K562 (cell line): ENCODE results near the gene LASP1NB.

ENCODE experiments used
- CEBPG ChIP-seq, 3 experiments: fragments of 200-800 bp in 1 of 3; sonication (Bioruptor generic) in 1 of 3; sonication (generic) in 1 of 3; formaldehyde crosslinking in 1 of 3; IDR thresholded peaks in 2 of 3; conservative IDR thresholded peaks in 1 of 3; 2 replicates each; pipeline versions ENCODE4 v1.6.1 to v1.8.0; 2016 to 2022; ENCODE audit warnings: missing compliant biosample characterization in 2 of 3, missing genetic modification characterization in 2 of 3, mild to moderate bottlenecking in 1 of 3, missing genetic modification reagents in 1 of 3
- CHD1 ChIP-seq: fragments of 200-600 bp; sonication (generic); IDR thresholded peaks from one replicate; pipeline ENCODE4 v1.6.1; 2012; ENCODE audit warnings: mild to moderate bottlenecking, moderate library complexity, low read length, inconsistent platforms
- ELF4 ChIP-seq: fragments of 450-650 bp; formaldehyde crosslinking; IDR thresholded peaks from 2 replicates; pipeline ENCODE4 v1.4.0; 2022; ENCODE audit warnings: missing genetic modification characterization
- FOXM1 ChIP-seq, 2 experiments: fragments of 450-650 bp in 1 of 2; sonication (generic) in 1 of 2; formaldehyde crosslinking in 1 of 2; IDR thresholded peaks; 2 replicates each; pipeline versions ENCODE4 v1.6.1 to v1.9.0; 2017 to 2022; ENCODE audit warnings: low read depth in 2 of 2, mild to moderate bottlenecking in 2 of 2, missing genetic modification reagents in 1 of 2, moderate library complexity in 1 of 2
- NR4A1 ChIP-seq, 2 experiments: fragments of 250-450 bp in 1 of 2; fragments of 450-650 bp in 1 of 2; sonication (Bioruptor Pico) in 1 of 2; IDR thresholded peaks; 2 replicates each; pipeline versions ENCODE4 v1.4.0 to v1.6.1; 2016 to 2020; ENCODE audit warnings: mild to moderate bottlenecking in 2 of 2, missing compliant biosample characterization in 1 of 2, missing genetic modification characterization in 1 of 2, moderate library complexity in 1 of 2
- RUNX1 ChIP-seq: sonication (generic); IDR thresholded peaks from 2 replicates; pipeline ENCODE4 v1.6.1; 2016; ENCODE audit warnings: antibody characterized with exemption, low read depth
- SMC3 ChIP-seq: conservative IDR thresholded peaks from 2 replicates; pipeline ENCODE4 v1.6.1; 2011; ENCODE audit warnings: low read depth, low read length, improper control_type of control experiment; ENCODE audit not compliant: insufficient read depth
- ZFX ChIP-seq: sonication (generic); formaldehyde crosslinking; IDR thresholded peaks from 2 replicates; pipeline ENCODE4 v1.8.0; 2022; ENCODE audit warnings: mild to moderate bottlenecking, missing genetic modification reagents, moderate library complexity
- ZNF12 ChIP-seq: sonication (generic); formaldehyde crosslinking; IDR thresholded peaks from 2 replicates; pipeline ENCODE4 v1.4.0; 2020; ENCODE audit warnings: mild to moderate bottlenecking, missing genetic modification reagents
- ZNF23 ChIP-seq: fragments of 250-450 bp; sonication (Bioruptor Pico); IDR thresholded peaks from 2 replicates; pipeline ENCODE4 v1.4.0; 2020; ENCODE audit warnings: mild to moderate bottlenecking
- ZZZ3 ChIP-seq: fragments of 450-650 bp; IDR thresholded peaks from 2 replicates; pipeline ENCODE4 v1.6.1; 2016; ENCODE audit warnings: antibody characterized with exemption, mild to moderate bottlenecking, moderate library complexity
- TF ChIP-seq, protein P1 (sequence below), 3 experiments: fragments of 200-800 bp in 1 of 3; fragments of 250-450 bp in 1 of 3; fragments of 450-650 bp in 1 of 3; sonication (Bioruptor Pico) in 1 of 3; sonication (Bioruptor generic) in 1 of 3; formaldehyde crosslinking in 1 of 3; IDR thresholded peaks; 2 replicates each; pipeline versions ENCODE4 v1.6.1 to v1.8.0; 2016 to 2022; ENCODE audit warnings: mild to moderate bottlenecking in 2 of 3, missing genetic modification characterization in 2 of 3, missing compliant biosample characterization in 1 of 3, moderate library complexity in 1 of 3
- TF ChIP-seq, protein P2 (sequence below): fragments of 250-450 bp; sonication (Bioruptor Pico); IDR thresholded peaks from 2 replicates; pipeline ENCODE4 v1.9.0; 2021; ENCODE audit warnings: mild to moderate bottlenecking
- TF ChIP-seq, protein P3 (sequence below): sonication (generic); formaldehyde crosslinking; IDR thresholded peaks from 2 replicates; pipeline ENCODE4 v1.8.0; 2023; ENCODE audit warnings: missing genetic modification reagents, mild to moderate bottlenecking, borderline replicate concordance
- TF ChIP-seq, protein P4 (sequence below): fragments of 200-800 bp; sonication (Bioruptor generic); IDR thresholded peaks from 2 replicates; pipeline ENCODE4 v1.6.1; 2017; ENCODE audit warnings: missing genetic modification characterization, missing compliant biosample characterization

LASP1NB gene

DNA sequence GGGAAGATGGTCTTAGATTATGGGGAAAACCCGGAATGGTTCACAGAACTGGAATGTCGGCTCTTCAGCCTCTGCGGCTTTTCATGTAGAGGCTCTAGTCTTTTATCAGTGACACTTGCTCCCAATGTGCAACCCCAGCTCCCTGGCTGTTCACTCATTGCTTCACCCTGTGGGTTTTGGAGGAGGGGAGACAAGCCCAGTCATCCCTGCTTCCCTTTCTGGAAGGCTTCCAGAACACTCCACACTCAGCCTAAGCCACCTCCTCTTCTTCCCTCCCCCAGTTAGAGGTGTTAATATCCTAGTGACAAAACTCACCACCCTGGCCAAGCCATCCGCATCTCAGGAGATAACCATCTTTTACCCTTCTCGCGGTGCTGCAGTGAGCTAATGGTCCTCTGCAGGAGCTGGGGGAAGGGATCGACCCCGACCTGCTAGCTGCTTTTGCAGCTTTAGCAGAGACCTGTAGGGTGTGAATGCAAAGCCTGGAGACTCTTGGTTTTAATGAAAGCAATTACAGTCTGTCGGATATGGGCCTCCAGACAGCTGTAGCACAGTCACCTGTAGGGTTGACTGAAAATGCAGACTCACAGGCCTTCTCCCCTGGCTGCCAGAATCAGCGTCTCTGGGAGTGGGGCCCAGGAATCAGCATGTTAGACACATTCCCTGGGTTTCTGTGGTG is 24.3 kb upstream of the LASP1NB start (continued):
- TF ChIP-seq, protein P1, sequence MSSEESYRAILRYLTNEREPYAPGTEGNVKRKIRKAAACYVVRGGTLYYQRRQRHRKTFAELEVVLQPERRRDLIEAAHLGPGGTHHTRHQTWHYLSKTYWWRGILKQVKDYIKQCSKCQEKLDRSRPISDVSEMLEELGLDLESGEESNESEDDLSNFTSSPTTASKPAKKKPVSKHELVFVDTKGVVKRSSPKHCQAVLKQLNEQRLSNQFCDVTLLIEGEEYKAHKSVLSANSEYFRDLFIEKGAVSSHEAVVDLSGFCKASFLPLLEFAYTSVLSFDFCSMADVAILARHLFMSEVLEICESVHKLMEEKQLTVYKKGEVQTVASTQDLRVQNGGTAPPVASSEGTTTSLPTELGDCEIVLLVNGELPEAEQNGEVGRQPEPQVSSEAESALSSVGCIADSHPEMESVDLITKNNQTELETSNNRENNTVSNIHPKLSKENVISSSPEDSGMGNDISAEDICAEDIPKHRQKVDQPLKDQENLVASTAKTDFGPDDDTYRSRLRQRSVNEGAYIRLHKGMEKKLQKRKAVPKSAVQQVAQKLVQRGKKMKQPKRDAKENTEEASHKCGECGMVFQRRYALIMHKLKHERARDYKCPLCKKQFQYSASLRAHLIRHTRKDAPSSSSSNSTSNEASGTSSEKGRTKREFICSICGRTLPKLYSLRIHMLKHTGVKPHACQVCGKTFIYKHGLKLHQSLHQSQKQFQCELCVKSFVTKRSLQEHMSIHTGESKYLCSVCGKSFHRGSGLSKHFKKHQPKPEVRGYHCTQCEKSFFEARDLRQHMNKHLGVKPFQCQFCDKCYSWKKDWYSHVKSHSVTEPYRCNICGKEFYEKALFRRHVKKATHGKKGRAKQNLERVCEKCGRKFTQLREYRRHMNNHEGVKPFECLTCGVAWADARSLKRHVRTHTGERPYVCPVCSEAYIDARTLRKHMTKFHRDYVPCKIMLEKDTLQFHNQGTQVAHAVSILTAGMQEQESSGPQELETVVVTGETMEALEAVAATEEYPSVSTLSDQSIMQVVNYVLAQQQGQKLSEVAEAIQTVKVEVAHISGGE (CRISPR knock-in tag; IDR thresholded peaks at IDR 0.05) = no peak; a peak in 1 of 6 replicates
- TF ChIP-seq ZFX (no peak), SMC3 (no peak), CEBPG (CRISPR knock-in tag; IDR thresholded peaks at IDR 0.05) (peak; percentile 84), CEBPG (tag; conservative IDR thresholded peaks at IDR 0.05 in 1 of 2, IDR thresholded peaks at IDR 0.05 in 1 of 2) (peak; percentile 95), FOXM1 (IDR thresholded peaks at IDR 0.05; ENCODE audit: low read depth) (0 out of 2 replicates have a peak, but pooled peaks have one; percentile 44), FOXM1 (CRISPR knock-in tag; IDR thresholded peaks at IDR 0.05; ENCODE audit: low read depth) (no peak), RUNX1 (no peak), CHD1 (no peak), ZNF12 (no peak), ZNF23 (CRISPR knock-in tag) (no peak), ELF4 (CRISPR knock-in tag) (no peak), ZZZ3 (no peak), NR4A1 (CRISPR knock-in tag; IDR thresholded peaks at IDR 0.05) (no peak), NR4A1 (tag; IDR thresholded peaks at IDR 0.05) (no peak)
- TF ChIP-seq, protein P2, sequence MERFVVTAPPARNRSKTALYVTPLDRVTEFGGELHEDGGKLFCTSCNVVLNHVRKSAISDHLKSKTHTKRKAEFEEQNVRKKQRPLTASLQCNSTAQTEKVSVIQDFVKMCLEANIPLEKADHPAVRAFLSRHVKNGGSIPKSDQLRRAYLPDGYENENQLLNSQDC (CRISPR knock-in tag) = no peak
- TF ChIP-seq, protein P3, sequence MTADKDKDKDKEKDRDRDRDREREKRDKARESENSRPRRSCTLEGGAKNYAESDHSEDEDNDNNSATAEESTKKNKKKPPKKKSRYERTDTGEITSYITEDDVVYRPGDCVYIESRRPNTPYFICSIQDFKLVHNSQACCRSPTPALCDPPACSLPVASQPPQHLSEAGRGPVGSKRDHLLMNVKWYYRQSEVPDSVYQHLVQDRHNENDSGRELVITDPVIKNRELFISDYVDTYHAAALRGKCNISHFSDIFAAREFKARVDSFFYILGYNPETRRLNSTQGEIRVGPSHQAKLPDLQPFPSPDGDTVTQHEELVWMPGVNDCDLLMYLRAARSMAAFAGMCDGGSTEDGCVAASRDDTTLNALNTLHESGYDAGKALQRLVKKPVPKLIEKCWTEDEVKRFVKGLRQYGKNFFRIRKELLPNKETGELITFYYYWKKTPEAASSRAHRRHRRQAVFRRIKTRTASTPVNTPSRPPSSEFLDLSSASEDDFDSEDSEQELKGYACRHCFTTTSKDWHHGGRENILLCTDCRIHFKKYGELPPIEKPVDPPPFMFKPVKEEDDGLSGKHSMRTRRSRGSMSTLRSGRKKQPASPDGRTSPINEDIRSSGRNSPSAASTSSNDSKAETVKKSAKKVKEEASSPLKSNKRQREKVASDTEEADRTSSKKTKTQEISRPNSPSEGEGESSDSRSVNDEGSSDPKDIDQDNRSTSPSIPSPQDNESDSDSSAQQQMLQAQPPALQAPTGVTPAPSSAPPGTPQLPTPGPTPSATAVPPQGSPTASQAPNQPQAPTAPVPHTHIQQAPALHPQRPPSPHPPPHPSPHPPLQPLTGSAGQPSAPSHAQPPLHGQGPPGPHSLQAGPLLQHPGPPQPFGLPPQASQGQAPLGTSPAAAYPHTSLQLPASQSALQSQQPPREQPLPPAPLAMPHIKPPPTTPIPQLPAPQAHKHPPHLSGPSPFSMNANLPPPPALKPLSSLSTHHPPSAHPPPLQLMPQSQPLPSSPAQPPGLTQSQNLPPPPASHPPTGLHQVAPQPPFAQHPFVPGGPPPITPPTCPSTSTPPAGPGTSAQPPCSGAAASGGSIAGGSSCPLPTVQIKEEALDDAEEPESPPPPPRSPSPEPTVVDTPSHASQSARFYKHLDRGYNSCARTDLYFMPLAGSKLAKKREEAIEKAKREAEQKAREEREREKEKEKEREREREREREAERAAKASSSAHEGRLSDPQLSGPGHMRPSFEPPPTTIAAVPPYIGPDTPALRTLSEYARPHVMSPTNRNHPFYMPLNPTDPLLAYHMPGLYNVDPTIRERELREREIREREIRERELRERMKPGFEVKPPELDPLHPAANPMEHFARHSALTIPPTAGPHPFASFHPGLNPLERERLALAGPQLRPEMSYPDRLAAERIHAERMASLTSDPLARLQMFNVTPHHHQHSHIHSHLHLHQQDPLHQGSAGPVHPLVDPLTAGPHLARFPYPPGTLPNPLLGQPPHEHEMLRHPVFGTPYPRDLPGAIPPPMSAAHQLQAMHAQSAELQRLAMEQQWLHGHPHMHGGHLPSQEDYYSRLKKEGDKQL (CRISPR knock-in tag) = no peak
- TF ChIP-seq, protein P4, sequence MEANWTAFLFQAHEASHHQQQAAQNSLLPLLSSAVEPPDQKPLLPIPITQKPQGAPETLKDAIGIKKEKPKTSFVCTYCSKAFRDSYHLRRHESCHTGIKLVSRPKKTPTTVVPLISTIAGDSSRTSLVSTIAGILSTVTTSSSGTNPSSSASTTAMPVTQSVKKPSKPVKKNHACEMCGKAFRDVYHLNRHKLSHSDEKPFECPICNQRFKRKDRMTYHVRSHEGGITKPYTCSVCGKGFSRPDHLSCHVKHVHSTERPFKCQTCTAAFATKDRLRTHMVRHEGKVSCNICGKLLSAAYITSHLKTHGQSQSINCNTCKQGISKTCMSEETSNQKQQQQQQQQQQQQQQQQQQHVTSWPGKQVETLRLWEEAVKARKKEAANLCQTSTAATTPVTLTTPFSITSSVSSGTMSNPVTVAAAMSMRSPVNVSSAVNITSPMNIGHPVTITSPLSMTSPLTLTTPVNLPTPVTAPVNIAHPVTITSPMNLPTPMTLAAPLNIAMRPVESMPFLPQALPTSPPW (CRISPR knock-in tag) = peak; percentile 85
